Measurements from ENCODE around the gene IGSF9B. TPM values are rescaled to one million over a fixed set of nuclear protein-coding genes. Genes with fewer than 3 reads are reported as not detected.

IGSF9B gene
- total and polyA plus RNA-seq, 2 of the 13 experiments (the other 11 are each of a cell fraction or from before 2014, with no cell fraction given), result not detected

- no TSS peak for BruUV-seq (replicated peaks)
- FAIRE-seq (no peak), ATAC-seq (no peak), DNase-seq (ENCODE audit: low spot score) (no peak)
- Histone ChIP-seq H3K4me2 (ENCODE audit: low read depth, low read length) (no peak overlapping the region), H3K79me2 (ENCODE audit: insufficient read depth, low read length) (no peaks in the 10 kb centered on the region), H3K27ac (ENCODE audit: extremely low read length, insufficient read depth, low read length) (no peak overlapping the region), H3K9me3 (ENCODE audit: low read length) (no peaks in the 10 kb centered on the region), H3K4me3 (replicated peaks in 1 of 3; ENCODE audit: insufficient read depth in 1 of 3, low read depth in 2 of 3, low read length in 3 of 3) (no peak overlapping the region), H3K27me3 (ENCODE audit: control insufficient read depth in 1 of 2, insufficient read depth in 2 of 2, low read length in 2 of 2) (peaks cover 11 to 65% of the 10 kb centered on the region in 2 experiments), H3K36me3 (replicated peaks in 1 of 2; ENCODE audit: control insufficient read depth in 1 of 2, insufficient read depth in 2 of 2, low read length in 2 of 2) (no peaks in the 10 kb centered on the region), H2AFZ (ENCODE audit: low read length) (no peak overlapping the region), H3K4me1 (ENCODE audit: insufficient read depth, low read length) (no peaks in the 10 kb centered on the region), H3K9ac (ENCODE audit: insufficient read depth, low read depth, low read length) (no peak overlapping the region), H4K20me1 (ENCODE audit: insufficient read depth, low read length) (0 out of 2 replicates have a peak, but pooled peaks cover 6% of the 10 kb centered on the region)
- intact Hi-C loops (cut with micrococcal nuclease; ENCODE audit: unreplicated experiment), result no loop called here
- WGBS (ENCODE audit: low lambda C conversion rate), result 6% methylated on average over 16 of the region's 32 CpGs
- POLR2A ChIA-PET, result no interaction called here
- in situ Hi-C loops (cut with HindIII; ENCODE audit: extremely low pct_ligation_motif_present, low pct_unique_long_range_greater_than_20kb), result no loop called here
- CTCF ChIA-PET (ENCODE audit: low intra/inter-chr PET ratio, low total read pairs), result no interaction called here
- TF ChIP-seq SMYD3 (CRISPR knock-in tag; IDR thresholded peaks at IDR 0.05), result no peak
- TF ChIP-seq HNF1B (CRISPR knock-in tag; IDR thresholded peaks at IDR 0.05), result no peak
- no peak for TF ChIP-seq SP1 (IDR thresholded peaks at IDR 0.05)
- no peak for TF ChIP-seq SP1 (CRISPR knock-in tag; IDR thresholded peaks at IDR 0.05)
- no peak for TF ChIP-seq HOMEZ (CRISPR knock-in tag; IDR thresholded peaks at IDR 0.05; ENCODE audit: low read depth)
- TF ChIP-seq BORCS8-MEF2B (CRISPR knock-in tag; IDR thresholded peaks at IDR 0.05), result no peak
- no peak for TF ChIP-seq ZNF263 (CRISPR knock-in tag; IDR thresholded peaks at IDR 0.05)
- no peak for TF ChIP-seq ZNF761 (CRISPR knock-in tag; conservative IDR thresholded peaks at IDR 0.05)
- TF ChIP-seq ZNF605 (CRISPR knock-in tag; IDR thresholded peaks at IDR 0.05), result no peak
- no peak for TF ChIP-seq ZGPAT (CRISPR knock-in tag; IDR thresholded peaks at IDR 0.05)
- TF ChIP-seq HHEX (CRISPR knock-in tag; IDR thresholded peaks at IDR 0.05), result no peak
- no peak for TF ChIP-seq MAFF (IDR thresholded peaks at IDR 0.05; ENCODE audit: low read depth, low read length)
- TF ChIP-seq ZNF496 (CRISPR knock-in tag; IDR thresholded peaks at IDR 0.05; ENCODE audit: insufficient replicate concordance), result no peak
- no peak for TF ChIP-seq TBX3 (IDR thresholded peaks at IDR 0.05; ENCODE audit: borderline replicate concordance)
- no peak for TF ChIP-seq ZNF737 (CRISPR knock-in tag; IDR thresholded peaks at IDR 0.05; ENCODE audit: borderline replicate concordance)
- no peak for TF ChIP-seq SKIL (CRISPR knock-in tag; IDR thresholded peaks at IDR 0.05; ENCODE audit: borderline replicate concordance)
- no peak for TF ChIP-seq GZF1 (CRISPR knock-in tag; IDR thresholded peaks at IDR 0.05)
Measured at GRCh38 chr11:133951327-133952198, 5.2 kb downstream of the IGSF9B start.
